Activated CD4-positive, alpha-beta T cell treated with anti-CD3 and anti-CD28 coated beads for 36 hours (primary cell): ENCODE measurements around the gene TYMP. TPM values are rescaled to one million over a fixed set of nuclear protein-coding genes. Genes with fewer than 3 reads are reported as not detected.

Experiments
- ATAC-seq: fragments of 200-7000 bp; cut with Tn5 transposase; one replicate; pipeline ENCODE4 v1.10.0; 2021; ENCODE audit warnings: mild to moderate bottlenecking, moderate library complexity
- CTCF ChIA-PET: fragments of 350-600 bp; sonication (Branson Sonifier 250); formaldehyde crosslinking; loops from one replicate; lab custom pipeline; 2021; ENCODE audit warnings: antibody characterized with exemption; lab: Charles Lee
- POLR2A ChIA-PET: fragments of 350-600 bp; sonication (Branson Sonifier 250); formaldehyde crosslinking; loops from one replicate; lab custom pipeline; 2021; ENCODE audit warnings: antibody characterized with exemption, inconsistent platforms; lab: Charles Lee
- DNase-seq: peaks from one replicate; pipeline ENCODE4 v3.0.0-alpha.2; 2020
- H3K27ac Mint-ChIP-seq: one replicate; pipeline ENCODE4 v1.8.0; 2021; ENCODE audit warnings: mixed read lengths
- H3K27me3 Mint-ChIP-seq: one replicate; pipeline ENCODE4 v1.8.0; 2021; ENCODE audit warnings: mixed read lengths
- H3K36me3 Mint-ChIP-seq: one replicate; pipeline ENCODE4 v1.8.0; 2021; ENCODE audit warnings: low read depth, mixed read lengths
- H3K4me1 Mint-ChIP-seq: one replicate; pipeline ENCODE4 v1.8.0; 2021; ENCODE audit warnings: mixed read lengths
- H3K4me3 Mint-ChIP-seq: one replicate; pipeline ENCODE4 v1.8.0; 2021; ENCODE audit warnings: mild to moderate bottlenecking, moderate library complexity, mixed read lengths
- H3K9me3 Mint-ChIP-seq: one replicate; pipeline ENCODE4 v1.8.0; 2021; ENCODE audit warnings: low read depth, mixed read lengths
- intact Hi-C, 2 experiments: fragments of 100-400 bp; cut with DNase I in 1 of 2; cut with micrococcal nuclease in 1 of 2; formaldehyde crosslinking; loops; one replicate each; pipeline versions ENCODE4 v1.14.2 to v1.15.1; 2022 to 2024; cut with DNase I, micrococcal nuclease
- total RNA-seq, 2 experiments: library from RNA; stranded (reverse); gene quantifications; one replicate each; pipeline ENCODE4 v1.2.3, GENCODE V29; 2021

Gene TYMP
- total RNA-seq, 2 experiments from 2014 or later: 26.9 to 44.3 TPM

GRCh38 chr22:50562523-50563412 lies 33.0 kb upstream of the TYMP start, which contains the start of gene SYCE3:
SYCE3 (minus strand) TSS chr22:50562919; CDS start chr22:50556405, 6,514 bp downstream.
- CTCF ChIA-PET: interaction anchor here (0.6 to 4.4 kb wide), 22 partner anchors 10 to 372 kb away, joined by 3 to 43 read pairs (median 3); partner anchors contain the start of genes KLHDC7B, LMF2, NCAPH2 and SCO2
- Mint-ChIP-seq H3K36me3 (peaks cover 3% of the 10 kb centered on the region), H3K27ac (peak within 1 kb of the TSS; percentile 84), H3K9me3 (no peaks in the 10 kb centered on the region), H3K4me1 (peaks cover 19% of the 10 kb centered on the region), H3K27me3 (no peaks in the 10 kb centered on the region), H3K4me3 (peak within 1 kb of the TSS; percentile 83)
- intact Hi-C loops: loop anchor here (1.0 to 2.0 kb wide), 9 partner anchors 18 to 66 kb away; partner anchors contain the start of genes CHKB (in 2 of the 2), ARSA (in 1 of the 2), NCAPH2 (in 1 of the 2) and TYMP (in 1 of the 2)
- DNase-seq: peak; percentile 99
- peak; percentile 96 for ATAC-seq
- POLR2A ChIA-PET: interaction anchor here (1.3 to 1.6 kb wide), 2 partner anchors 19 to 37 kb away, joined by 4 to 8 read pairs; partner anchors contain the start of gene SCO2

- ChIA-PET CTCF (interaction anchor here (1.6 to 1.7 kb wide), 2 partner anchors 14 to 33 kb away, joined by 3 to 7 read pairs; no protein-coding TSS in a partner anchor), POLR2A (no interaction called here)
- peak overlapping the region; percentile 45 for H3K4me3 Mint-ChIP-seq
- DNase-seq (no peak), ATAC-seq (no peak)
- peaks cover 19% of the 10 kb centered on the region for H3K4me1 Mint-ChIP-seq
- intact Hi-C loops: loop anchor here (1.0 to 2.0 kb wide), 7 partner anchors 17 to 60 kb away; partner anchors contain the start of genes CHKB (in 1 of the 2), NCAPH2 (in 1 of the 2) and TYMP (in 1 of the 2)
- no peaks in the 10 kb centered on the region for H3K36me3 Mint-ChIP-seq
- no peaks in the 10 kb centered on the region for H3K9me3 Mint-ChIP-seq
- no peaks in the 10 kb centered on the region for H3K27me3 Mint-ChIP-seq
- peak overlapping the region; percentile 84 for H3K27ac Mint-ChIP-seq
These were observed 31.9 kb upstream of the TYMP start for GRCh38 chr22:50561401-50562358.

- Mint-ChIP-seq H3K36me3 (no peaks in the 10 kb centered on the region), H3K4me3 (no peak overlapping the region), H3K27me3 (no peaks in the 10 kb centered on the region), H3K27ac (no peak overlapping the region), H3K4me1 (peaks cover 19% of the 10 kb centered on the region), H3K9me3 (no peaks in the 10 kb centered on the region)
- ChIA-PET CTCF (interaction anchor here (0.5 to 1.7 kb wide), 6 partner anchors 10 to 61 kb away, joined by 3 to 7 read pairs (median 3); partner anchors contain the start of gene KLHDC7B), POLR2A (interaction anchor here (0.6 kb wide), 1 partner anchor 49 kb away, joined by 3 read pairs; no protein-coding TSS in a partner anchor)
- ATAC-seq (no peak), DNase-seq (no peak)
- intact Hi-C loops: no loop called here
These were observed 30.2 kb upstream of the TYMP start for GRCh38 chr22:50560034-50560433.

- no peaks in the 10 kb centered on the region for H3K36me3 Mint-ChIP-seq
- POLR2A ChIA-PET: no interaction called here
These were observed 26.9 kb upstream of the TYMP start for GRCh38 chr22:50556703-50557102.

GRCh38 chr22:50553310-50553709 lies 23.5 kb upstream of the TYMP start:
- Mint-ChIP-seq H3K27ac (no peak overlapping the region), H3K4me3 (no peak overlapping the region), H3K9me3 (no peaks in the 10 kb centered on the region), H3K36me3 (peaks cover 3% of the 10 kb centered on the region), H3K27me3 (no peaks in the 10 kb centered on the region), H3K4me1 (peaks cover 10% of the 10 kb centered on the region)
- intact Hi-C loops: no loop called here
- POLR2A ChIA-PET: no interaction called here
- DNase-seq: no peak
- ATAC-seq: no peak
- CTCF ChIA-PET: no interaction called here

More at GRCh38 chr22:50556703-50557102, 26.9 kb upstream of the TYMP start:
- ATAC-seq (no peak), DNase-seq (no peak)
- intact Hi-C loops: no loop called here
- H3K27ac Mint-ChIP-seq: no peak overlapping the region
- H3K9me3 Mint-ChIP-seq: no peaks in the 10 kb centered on the region
- H3K4me3 Mint-ChIP-seq: no peak overlapping the region
- peaks cover 7% of the 10 kb centered on the region for H3K4me1 Mint-ChIP-seq
- no peaks in the 10 kb centered on the region for H3K27me3 Mint-ChIP-seq
- CTCF ChIA-PET: interaction anchor here (0.6 to 1.9 kb wide), 4 partner anchors 9 to 321 kb away, joined by 3 to 9 read pairs (median 6); partner anchors contain the start of gene KLHDC7B

- peaks cover 12% of the 10 kb centered on the region for H3K4me1 Mint-ChIP-seq
- ChIA-PET CTCF (interaction anchor here (1.3 to 2.2 kb wide), 3 partner anchors 12 to 70 kb away, joined by 3 to 15 read pairs (median 4); partner anchors contain the start of genes SCO2 and SYCE3), POLR2A (interaction anchor here (1.4 kb wide), 1 partner anchor 26 kb away, joined by 7 read pairs; the partner anchor contains the start of gene SCO2)
- peaks cover 3% of the 10 kb centered on the region for H3K36me3 Mint-ChIP-seq
- no peak overlapping the region for H3K27ac Mint-ChIP-seq
- no peaks in the 10 kb centered on the region for H3K9me3 Mint-ChIP-seq
- intact Hi-C loops: no loop called here
- DNase-seq (no peak), ATAC-seq (no peak)
- no peak overlapping the region for H3K4me3 Mint-ChIP-seq
- H3K27me3 Mint-ChIP-seq: no peaks in the 10 kb centered on the region
These were observed 21.4 kb upstream of the TYMP start for GRCh38 chr22:50551160-50551752.

GRCh38 chr22:50550395-50550794 lies 20.6 kb upstream of the TYMP start:
- H3K36me3 Mint-ChIP-seq: peaks cover 3% of the 10 kb centered on the region
- H3K27me3 Mint-ChIP-seq: no peaks in the 10 kb centered on the region
- intact Hi-C loops: no loop called here
- no peak for ATAC-seq
- no peaks in the 10 kb centered on the region for H3K9me3 Mint-ChIP-seq
- ChIA-PET POLR2A (interaction anchor here (1.4 kb wide), 1 partner anchor 25 kb away, joined by 7 read pairs; the partner anchor contains the start of gene SCO2), CTCF (interaction anchor here (0.8 to 2.2 kb wide), 6 partner anchors 10 to 71 kb away, joined by 3 to 15 read pairs (median 3); partner anchors contain the start of genes LMF2, SCO2 and SYCE3)
- H3K4me3 Mint-ChIP-seq: peak overlapping the region; percentile 74
- no peak for DNase-seq
- H3K4me1 Mint-ChIP-seq: peaks cover 21% of the 10 kb centered on the region
- no peak overlapping the region for H3K27ac Mint-ChIP-seq

GRCh38 chr22:50548921-50549790 lies 19.3 kb upstream of the TYMP start:
- Mint-ChIP-seq H3K27me3 (no peaks in the 10 kb centered on the region), H3K4me1 (peaks cover 33% of the 10 kb centered on the region), H3K27ac (peak overlapping the region; percentile 77), H3K9me3 (no peaks in the 10 kb centered on the region), H3K4me3 (peak overlapping the region; percentile 74), H3K36me3 (peaks cover 3% of the 10 kb centered on the region)
- intact Hi-C loops: no loop called here
- DNase-seq (no peak), ATAC-seq (peak; percentile 4)
- ChIA-PET POLR2A (interaction anchor here (0.8 to 0.9 kb wide), 2 partner anchors 23 to 72 kb away, joined by 3 to 5 read pairs; partner anchors contain the start of gene SCO2), CTCF (interaction anchor here (0.7 to 2.5 kb wide), 8 partner anchors 10 to 141 kb away, joined by 3 to 14 read pairs (median 3); partner anchors contain the start of genes LMF2 and SCO2)
